H1 (cell line): ENCODE results near the gene APOL4. TPM values are rescaled to one million over a fixed set of nuclear protein-coding genes. Genes with fewer than 3 reads are reported as not detected.

Experiments used
- CBX5 ChIP-seq: fragments of 300-800, 300-1000 bp; sonication (generic); IDR thresholded peaks from 2 replicates; pipeline ENCODE4 v1.7.1; 2016; ENCODE audit warnings: antibody characterized with exemption, low read length, low read depth
- FOSL1 ChIP-seq: IDR thresholded peaks from 2 replicates; pipeline ENCODE4 v1.6.1; 2011; ENCODE audit warnings: mild to moderate bottlenecking, low read depth, low read length, moderate library complexity; ENCODE audit not compliant: insufficient read depth
- POU5F1 ChIP-seq: IDR thresholded peaks from 2 replicates; pipeline ENCODE4 v1.6.1; 2011; ENCODE audit warnings: low read depth, mild to moderate bottlenecking, low read length, moderate library complexity
- RXRA ChIP-seq: IDR thresholded peaks from 2 replicates; pipeline ENCODE4 v1.6.1; 2011; ENCODE audit warnings: low read depth, mild to moderate bottlenecking, low read length, moderate library complexity; ENCODE audit not compliant: insufficient read depth
- polyA plus RNA-seq, 7 experiments: library from polyadenylated mRNA; depleted of rRNA in 3 of 7; stranded (reverse) in 5 of 7; unstranded in 2 of 7; fragments of >200 nt in 5 of 7; fragments of 200-250 nt in 2 of 7; gene quantifications; 1 replicate in 5 of 7; 2 replicates in 1 of 7; 4 replicates in 1 of 7; pipeline versions ENCODE4 v1.2.1 to v1.2.3, GENCODE V29; 2011 to 2013; ENCODE audit warnings: missing spikeins in 2 of 7, mixed read lengths in 2 of 7
- total RNA-seq: library from RNA; stranded (reverse); fragmentation: NEBNext Ultra II Directional; extraction: Animal tissue kit (Norgen Biotek cat#: 25700); gene quantifications from 2 replicates; pipeline ENCODE4 v1.2.1, GENCODE V29; 2021
- TF ChIP-seq, protein P1 (sequence below): IDR thresholded peaks from 2 replicates; pipeline ENCODE4 v1.6.1; 2012; ENCODE audit warnings: low read length, inconsistent platforms

The APOL4 gene
- total and polyA plus RNA-seq, 2 of the 8 experiments (the other 6 are each of a cell fraction or from before 2014, with no cell fraction given) = 0.02 TPM; not detected in 1

DNA sequence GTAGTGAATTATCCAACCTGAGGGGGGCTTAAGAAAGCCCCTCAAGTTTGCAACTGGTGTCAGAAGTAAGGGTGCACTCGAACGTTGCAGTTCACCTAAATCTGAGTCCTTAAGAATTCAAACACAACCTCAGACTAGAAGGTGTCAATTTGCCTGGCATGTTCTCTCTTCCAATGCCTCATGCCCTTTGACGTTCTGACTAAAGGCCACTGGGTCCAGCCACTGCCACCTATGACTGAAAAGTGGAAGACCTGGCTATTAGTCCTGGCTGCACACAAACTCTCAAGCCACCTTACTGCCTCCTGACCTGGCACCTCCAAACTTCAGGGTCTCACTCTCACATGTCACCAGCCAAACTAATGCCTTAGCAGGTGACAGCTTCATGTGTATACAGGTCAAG lies 8.0 kb downstream of the APOL4 start (continued):
- TF ChIP-seq, protein P1, sequence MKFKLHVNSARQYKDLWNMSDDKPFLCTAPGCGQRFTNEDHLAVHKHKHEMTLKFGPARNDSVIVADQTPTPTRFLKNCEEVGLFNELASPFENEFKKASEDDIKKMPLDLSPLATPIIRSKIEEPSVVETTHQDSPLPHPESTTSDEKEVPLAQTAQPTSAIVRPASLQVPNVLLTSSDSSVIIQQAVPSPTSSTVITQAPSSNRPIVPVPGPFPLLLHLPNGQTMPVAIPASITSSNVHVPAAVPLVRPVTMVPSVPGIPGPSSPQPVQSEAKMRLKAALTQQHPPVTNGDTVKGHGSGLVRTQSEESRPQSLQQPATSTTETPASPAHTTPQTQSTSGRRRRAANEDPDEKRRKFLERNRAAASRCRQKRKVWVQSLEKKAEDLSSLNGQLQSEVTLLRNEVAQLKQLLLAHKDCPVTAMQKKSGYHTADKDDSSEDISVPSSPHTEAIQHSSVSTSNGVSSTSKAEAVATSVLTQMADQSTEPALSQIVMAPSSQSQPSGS = no peak
- TF ChIP-seq POU5F1 (no peak), RXRA (no peak), CBX5 (no peak), FOSL1 (no peak)
- TF ChIP-seq, all 59 proteins: peak for 0
